Neural progenitor cell (in vitro differentiated cells): ENCODE measurements around the gene PPP1R9B. TPM values are rescaled to one million over a fixed set of nuclear protein-coding genes. Genes with fewer than 3 reads are reported as not detected.
A peak's percentile ranks its signal among the peaks of the same experiment; 100 is the strongest.

Experiments used
- DNase-seq: peaks from one replicate; pipeline ENCODE4 v3.0.0-alpha.2; 2016; ENCODE audit warnings: low spot score
- H2AFZ ChIP-seq: fragments of 200-600 bp; sonication (generic); replicated peaks from 2 replicates; pipeline ENCODE4 v1.6.1; 2016; ENCODE audit warnings: antibody characterized with exemption
- H3F3A ChIP-seq: fragments of 200-600 bp; sonication (generic); 2 replicates; pipeline ENCODE4 v1.6.1; 2016; ENCODE audit warnings: antibody characterized with exemption, low read depth
- H3K27ac ChIP-seq: fragments of 200-600 bp; sonication (generic); 2 replicates; pipeline ENCODE4 v1.5.1; 2016; ENCODE audit warnings: mild to moderate bottlenecking
- H3K27me3 ChIP-seq: fragments of 200-600 bp; sonication (generic); 2 replicates; pipeline ENCODE4 v1.6.1; 2016; ENCODE audit warnings: mild to moderate bottlenecking, moderate library complexity
- H3K36me3 ChIP-seq: fragments of 200-600 bp; sonication (generic); 2 replicates; pipeline ENCODE4 v1.5.1; 2016
- H3K4me1 ChIP-seq: fragments of 200-600 bp; sonication (generic); 2 replicates; pipeline ENCODE4 v1.6.1; 2016; ENCODE audit warnings: mixed run types
- H3K4me2 ChIP-seq: fragments of 200-600 bp; sonication (generic); 2 replicates; pipeline ENCODE4 v1.6.1; 2016
- H3K4me3 ChIP-seq: fragments of 200-600 bp; sonication (generic); 2 replicates; pipeline ENCODE4 v1.5.1; 2016
- H3K79me2 ChIP-seq: fragments of 200-600 bp; sonication (generic); 2 replicates; pipeline ENCODE4 v1.6.1; 2016; ENCODE audit warnings: low read depth
- H3K9ac ChIP-seq: fragments of 200-600 bp; sonication (generic); 2 replicates; pipeline ENCODE4 v1.6.1; 2016
- H3K9me3 ChIP-seq: fragments of 200-600 bp; sonication (generic); 2 replicates; pipeline ENCODE4 v1.5.1; 2016; ENCODE audit warnings: low read depth
- H4K20me1 ChIP-seq: fragments of 200-600 bp; sonication (generic); 2 replicates; pipeline ENCODE4 v1.6.1; 2016; ENCODE audit warnings: low read depth
- H3K27ac Mint-ChIP-seq: 3 replicates; pipeline ENCODE4 v1.8.0; 2021; ENCODE audit warnings: mixed read lengths
- H3K27me3 Mint-ChIP-seq: 2 replicates; pipeline ENCODE4 v1.8.0; 2022; ENCODE audit warnings: low read depth, mild to moderate bottlenecking, inconsistent platforms, moderate library complexity, mixed read lengths; ENCODE audit not compliant: insufficient read depth
- H3K36me3 Mint-ChIP-seq: 3 replicates; pipeline ENCODE4 v1.8.0; 2021; ENCODE audit warnings: mixed read lengths
- H3K4me1 Mint-ChIP-seq: 3 replicates; pipeline ENCODE4 v1.8.0; 2021; ENCODE audit warnings: mixed read lengths
- H3K4me3 Mint-ChIP-seq: 3 replicates; pipeline ENCODE4 v1.8.0; 2021; ENCODE audit warnings: mild to moderate bottlenecking, moderate library complexity, mixed read lengths
- H3K9me3 Mint-ChIP-seq: 3 replicates; pipeline ENCODE4 v1.8.0; 2020; ENCODE audit warnings: mixed read lengths
- CTCF ChIP-seq: fragments of 200-600 bp; sonication (generic); IDR thresholded peaks from 2 replicates; pipeline ENCODE4 v1.5.1; 2017; ENCODE audit warnings: antibody characterized with exemption, mild to moderate bottlenecking
- EZH2 ChIP-seq: fragments of 200-600 bp; sonication (generic); IDR thresholded peaks from 2 replicates; pipeline ENCODE4 v1.6.1; 2017; ENCODE audit warnings: antibody characterized with exemption, mild to moderate bottlenecking, moderate library complexity
- EZH2phosphoT487 ChIP-seq: fragments of 200-600 bp; sonication (generic); IDR thresholded peaks from 2 replicates; pipeline ENCODE4 v1.6.1; 2017; ENCODE audit warnings: antibody characterized with exemption
- total RNA-seq: library from RNA; depleted of rRNA; stranded (reverse); fragments of >200 nt; gene quantifications from 2 replicates; pipeline ENCODE4 v1.2.3, GENCODE V29; 2015; ENCODE audit warnings: low replicate concordance

PPP1R9B gene
- total RNA-seq: 12.0 and 31.4 TPM in 2 replicates

- peak within 1 kb of the TSS; percentile 78 for H3K4me3 ChIP-seq
- H3K4me2 ChIP-seq: peak within 1 kb of the TSS; percentile 96
- no peak within 1 kb of the TSS for H2AFZ ChIP-seq
- H4K20me1 ChIP-seq: peaks cover 50% of the 10 kb centered on the region
- peaks cover 29% of the 10 kb centered on the region for H3F3A ChIP-seq
- Mint-ChIP-seq H3K9me3 (no peaks in the 10 kb centered on the region), H3K4me3 (peak within 1 kb of the TSS; percentile 94), H3K27me3 (peaks cover 6% of the 10 kb centered on the region), H3K36me3 (peaks cover 3% of the 10 kb centered on the region), H3K27ac (peak within 1 kb of the TSS; percentile 66), H3K4me1 (peaks cover 48% of the 10 kb centered on the region)
- TF ChIP-seq EZH2phosphoT487 (no peak), CTCF (no peak), EZH2 (peak; percentile 2)
- no peak within 1 kb of the TSS for H3K27ac ChIP-seq
- peak within 1 kb of the TSS; percentile 17 for H3K9ac ChIP-seq
- H3K9me3 ChIP-seq: no peaks in the 10 kb centered on the region
- DNase-seq: no peak
- H3K36me3 ChIP-seq: no peaks in the 10 kb centered on the region
- H3K27me3 ChIP-seq: peaks cover 13% of the 10 kb centered on the region
- H3K4me1 ChIP-seq: peaks cover 37% of the 10 kb centered on the region
- H3K79me2 ChIP-seq: peaks cover 48% of the 10 kb centered on the region
These were observed at the start of gene PPP1R9B for GRCh38 chr17:50150354-50151040. TSS of gene PPP1R9B (minus strand) at chr17:50150677. CDS start at chr17:50150513, 164 bp downstream.

GRCh38 chr17:50199803-50200456 is 49.5 kb upstream of the PPP1R9B start:
- no peaks in the 10 kb centered on the region for H3K36me3 ChIP-seq
- H3K9me3 Mint-ChIP-seq: no peaks in the 10 kb centered on the region
- peaks cover 3% of the 10 kb centered on the region for H3K4me1 ChIP-seq
- peak overlapping the region; percentile 33 for H2AFZ ChIP-seq
- H3K9me3 ChIP-seq: no peaks in the 10 kb centered on the region
- peaks cover 34% of the 10 kb centered on the region for H3K4me1 Mint-ChIP-seq
- no peak overlapping the region for H3K27ac Mint-ChIP-seq
- TF ChIP-seq EZH2phosphoT487 (no peak), CTCF (no peak), EZH2 (no peak)
- H3K27me3 ChIP-seq: peaks cover 53% of the 10 kb centered on the region
- no peaks in the 10 kb centered on the region for H4K20me1 ChIP-seq
- H3K4me3 ChIP-seq: peak overlapping the region; percentile 40
- no peaks in the 10 kb centered on the region for H3K36me3 Mint-ChIP-seq
- no peak overlapping the region for H3K9ac ChIP-seq
- H3K4me2 ChIP-seq: peak overlapping the region; percentile 76
- peaks cover 14% of the 10 kb centered on the region for H3F3A ChIP-seq
- peaks cover 18% of the 10 kb centered on the region for H3K27me3 Mint-ChIP-seq
- H3K4me3 Mint-ChIP-seq: peak overlapping the region; percentile 83
- DNase-seq: peak; percentile 90
- H3K27ac ChIP-seq: no peak overlapping the region
- no peaks in the 10 kb centered on the region for H3K79me2 ChIP-seq

GRCh38 chr17:50199211-50199802 is 48.8 kb upstream of the PPP1R9B start:
- H3F3A ChIP-seq: peaks cover 14% of the 10 kb centered on the region
- H3K4me1 Mint-ChIP-seq: peaks cover 32% of the 10 kb centered on the region
- no peak overlapping the region for H3K9ac ChIP-seq
- no peaks in the 10 kb centered on the region for H3K9me3 ChIP-seq
- peaks cover 18% of the 10 kb centered on the region for H3K27me3 Mint-ChIP-seq
- no peak for DNase-seq
- no peak for TF ChIP-seq CTCF
- no peak for TF ChIP-seq EZH2
- TF ChIP-seq EZH2phosphoT487: no peak
- no peaks in the 10 kb centered on the region for H3K36me3 Mint-ChIP-seq
- no peaks in the 10 kb centered on the region for H3K36me3 ChIP-seq
- H4K20me1 ChIP-seq: no peaks in the 10 kb centered on the region
- H3K9me3 Mint-ChIP-seq: no peaks in the 10 kb centered on the region
- no peak overlapping the region for H3K4me3 Mint-ChIP-seq
- peaks cover 3% of the 10 kb centered on the region for H3K4me1 ChIP-seq
- peak overlapping the region; percentile 40 for H3K4me3 ChIP-seq
- H3K4me2 ChIP-seq: peak overlapping the region; percentile 76
- peak overlapping the region; percentile 33 for H2AFZ ChIP-seq
- H3K27ac ChIP-seq: no peak overlapping the region
- H3K79me2 ChIP-seq: no peaks in the 10 kb centered on the region
- H3K27ac Mint-ChIP-seq: no peak overlapping the region
- H3K27me3 ChIP-seq: peaks cover 53% of the 10 kb centered on the region
